ENCODE measurements around the gene CELA3B. TPM values are rescaled to one million over a fixed set of nuclear protein-coding genes. Genes with fewer than 3 reads are reported as not detected.
A peak's percentile ranks its signal among the peaks of the same experiment; 100 is the strongest.
"Not testable (repeated sequence)": the region's sequence is repeated elsewhere in the genome, so short reads cannot be mapped to it uniquely, and the experiment has no call there.

Gene CELA3B
- total RNA-seq, 1 experiment from 2014 or later, result not detected

- peak; percentile 58 to 65 for DNase-seq
- H3K27me3 Mint-ChIP-seq (ENCODE audit: insufficient read depth, unreplicated experiment); H3K9me3 ChIP-seq; H3K36me3 Mint-ChIP-seq (ENCODE audit: insufficient read depth, unreplicated experiment); POLR2A ChIA-PET; CTCF ChIA-PET; intact Hi-C loops (cut with micrococcal nuclease; ENCODE audit: unreplicated experiment); H3K9me3 Mint-ChIP-seq (ENCODE audit: unreplicated experiment); BruUV-seq (replicated peaks); H3K4me3 Mint-ChIP-seq (ENCODE audit: unreplicated experiment); H3K4me3 ChIP-seq (ENCODE audit: low read depth, low read length); H3K27ac Mint-ChIP-seq (ENCODE audit: unreplicated experiment); H3K4me1 Mint-ChIP-seq (ENCODE audit: low read depth, unreplicated experiment); H3K4me1 ChIP-seq; H3K27me3 ChIP-seq (replicated peaks; ENCODE audit: control insufficient read depth, insufficient read depth, low read length); H3K36me3 ChIP-seq (ENCODE audit: control insufficient read depth, insufficient read depth, low read length): not testable (repeated sequence)
- TF ChIP-seq, protein P1, sequence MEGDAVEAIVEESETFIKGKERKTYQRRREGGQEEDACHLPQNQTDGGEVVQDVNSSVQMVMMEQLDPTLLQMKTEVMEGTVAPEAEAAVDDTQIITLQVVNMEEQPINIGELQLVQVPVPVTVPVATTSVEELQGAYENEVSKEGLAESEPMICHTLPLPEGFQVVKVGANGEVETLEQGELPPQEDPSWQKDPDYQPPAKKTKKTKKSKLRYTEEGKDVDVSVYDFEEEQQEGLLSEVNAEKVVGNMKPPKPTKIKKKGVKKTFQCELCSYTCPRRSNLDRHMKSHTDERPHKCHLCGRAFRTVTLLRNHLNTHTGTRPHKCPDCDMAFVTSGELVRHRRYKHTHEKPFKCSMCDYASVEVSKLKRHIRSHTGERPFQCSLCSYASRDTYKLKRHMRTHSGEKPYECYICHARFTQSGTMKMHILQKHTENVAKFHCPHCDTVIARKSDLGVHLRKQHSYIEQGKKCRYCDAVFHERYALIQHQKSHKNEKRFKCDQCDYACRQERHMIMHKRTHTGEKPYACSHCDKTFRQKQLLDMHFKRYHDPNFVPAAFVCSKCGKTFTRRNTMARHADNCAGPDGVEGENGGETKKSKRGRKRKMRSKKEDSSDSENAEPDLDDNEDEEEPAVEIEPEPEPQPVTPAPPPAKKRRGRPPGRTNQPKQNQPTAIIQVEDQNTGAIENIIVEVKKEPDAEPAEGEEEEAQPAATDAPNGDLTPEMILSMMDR (IDR thresholded peaks at IDR 0.05; ENCODE audit: insufficient read depth in 1 of 2, low read depth in 1 of 2, low read length in 1 of 2, severe bottlenecking in 1 of 2, unreplicated experiment in 1 of 2), result peak in 1 of 2 experiments; percentile 42
Observed at GRCh38 chr1:22005261-22006149, 28.7 kb downstream of the CELA3B start.

GRCh38 chr1:22006736-22007135 is 29.9 kb downstream of the CELA3B start:
- H3K9me3 Mint-ChIP-seq (ENCODE audit: unreplicated experiment); H3K27me3 ChIP-seq (replicated peaks; ENCODE audit: control insufficient read depth, insufficient read depth, low read length); DNase-seq; H3K36me3 ChIP-seq (ENCODE audit: control insufficient read depth, insufficient read depth, low read length); H3K36me3 Mint-ChIP-seq (ENCODE audit: insufficient read depth, unreplicated experiment); H3K27ac Mint-ChIP-seq (ENCODE audit: unreplicated experiment); H3K4me1 Mint-ChIP-seq (ENCODE audit: low read depth, unreplicated experiment); intact Hi-C loops (cut with micrococcal nuclease; ENCODE audit: unreplicated experiment); H3K4me3 Mint-ChIP-seq (ENCODE audit: unreplicated experiment); CTCF ChIA-PET; H3K4me1 ChIP-seq; POLR2A ChIA-PET; H3K27me3 Mint-ChIP-seq (ENCODE audit: insufficient read depth, unreplicated experiment); BruUV-seq (replicated peaks); H3K9me3 ChIP-seq; H3K4me3 ChIP-seq (ENCODE audit: low read depth, low read length): not testable (repeated sequence)

DNA sequence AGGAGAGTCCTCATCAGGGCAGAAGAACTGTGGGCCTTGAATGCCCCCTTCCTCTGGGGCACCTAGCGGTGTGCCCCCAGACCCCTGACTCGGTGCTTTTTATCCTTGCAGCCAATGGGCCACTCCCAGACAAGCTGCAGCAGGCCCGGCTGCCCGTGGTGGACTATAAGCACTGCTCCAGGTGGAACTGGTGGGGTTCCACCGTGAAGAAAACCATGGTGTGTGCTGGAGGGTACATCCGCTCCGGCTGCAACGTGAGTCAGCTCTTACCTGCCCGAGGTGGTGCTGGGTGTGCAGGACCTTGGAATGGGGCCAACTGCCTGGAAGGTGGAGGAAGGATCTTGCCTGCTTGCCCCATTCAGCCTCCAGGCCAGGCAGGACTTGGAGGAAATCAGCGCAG is 30.4 kb downstream of the CELA3B start:
- intact Hi-C loops (cut with micrococcal nuclease; ENCODE audit: unreplicated experiment); H3K4me3 Mint-ChIP-seq (ENCODE audit: unreplicated experiment); DNase-seq; H3K27ac Mint-ChIP-seq (ENCODE audit: unreplicated experiment); H3K36me3 Mint-ChIP-seq (ENCODE audit: insufficient read depth, unreplicated experiment); H3K4me3 ChIP-seq (ENCODE audit: low read depth, low read length); H3K27me3 Mint-ChIP-seq (ENCODE audit: insufficient read depth, unreplicated experiment); H3K27me3 ChIP-seq (replicated peaks; ENCODE audit: control insufficient read depth, insufficient read depth, low read length); POLR2A ChIA-PET; H3K4me1 Mint-ChIP-seq (ENCODE audit: low read depth, unreplicated experiment); H3K4me1 ChIP-seq; H3K36me3 ChIP-seq (ENCODE audit: control insufficient read depth, insufficient read depth, low read length); CTCF ChIA-PET; H3K9me3 Mint-ChIP-seq (ENCODE audit: unreplicated experiment); H3K9me3 ChIP-seq; BruUV-seq (replicated peaks): not testable (repeated sequence)

DNA sequence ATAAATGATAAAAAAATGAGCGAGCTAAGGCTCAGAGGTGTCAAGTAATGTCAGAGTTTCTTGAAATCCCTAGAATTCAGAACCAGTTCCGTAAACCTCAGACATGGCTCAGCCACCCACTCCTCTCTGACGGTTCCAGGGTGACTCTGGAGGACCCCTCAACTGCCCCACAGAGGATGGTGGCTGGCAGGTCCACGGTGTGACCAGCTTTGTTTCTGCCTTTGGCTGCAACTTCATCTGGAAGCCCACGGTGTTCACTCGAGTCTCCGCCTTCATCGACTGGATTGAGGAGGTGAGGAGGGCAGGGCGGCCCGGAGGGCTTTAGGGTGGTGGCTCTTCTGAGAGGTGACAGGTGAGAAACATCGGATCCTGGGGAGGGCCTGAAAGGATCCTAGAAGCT is 32.7 kb downstream of the CELA3B start:
- H3K27ac Mint-ChIP-seq (ENCODE audit: unreplicated experiment); H3K27me3 ChIP-seq (replicated peaks; ENCODE audit: control insufficient read depth, insufficient read depth, low read length); H3K36me3 Mint-ChIP-seq (ENCODE audit: insufficient read depth, unreplicated experiment); POLR2A ChIA-PET; DNase-seq; H3K9me3 Mint-ChIP-seq (ENCODE audit: unreplicated experiment); H3K9me3 ChIP-seq; CTCF ChIA-PET; H3K4me1 ChIP-seq; H3K36me3 ChIP-seq (ENCODE audit: control insufficient read depth, insufficient read depth, low read length); H3K4me3 ChIP-seq (ENCODE audit: low read depth, low read length); intact Hi-C loops (cut with micrococcal nuclease; ENCODE audit: unreplicated experiment); H3K4me1 Mint-ChIP-seq (ENCODE audit: low read depth, unreplicated experiment); H3K4me3 Mint-ChIP-seq (ENCODE audit: unreplicated experiment); BruUV-seq (replicated peaks); H3K27me3 Mint-ChIP-seq (ENCODE audit: insufficient read depth, unreplicated experiment): not testable (repeated sequence)

- intact Hi-C loops (cut with micrococcal nuclease; ENCODE audit: unreplicated experiment); H3K9me3 ChIP-seq; POLR2A ChIA-PET; H3K4me3 Mint-ChIP-seq (ENCODE audit: unreplicated experiment); H3K36me3 Mint-ChIP-seq (ENCODE audit: insufficient read depth, unreplicated experiment); H3K9me3 Mint-ChIP-seq (ENCODE audit: unreplicated experiment); BruUV-seq (replicated peaks); H3K27me3 ChIP-seq (replicated peaks; ENCODE audit: control insufficient read depth, insufficient read depth, low read length); H3K36me3 ChIP-seq (ENCODE audit: control insufficient read depth, insufficient read depth, low read length); DNase-seq; H3K4me3 ChIP-seq (ENCODE audit: low read depth, low read length); CTCF ChIA-PET; H3K4me1 ChIP-seq; H3K27me3 Mint-ChIP-seq (ENCODE audit: insufficient read depth, unreplicated experiment); H3K27ac Mint-ChIP-seq (ENCODE audit: unreplicated experiment); H3K4me1 Mint-ChIP-seq (ENCODE audit: low read depth, unreplicated experiment): not testable (repeated sequence)
Observed at GRCh38 chr1:22012752-22013151, 35.9 kb downstream of the CELA3B start.

- H3K27me3 ChIP-seq (replicated peaks; ENCODE audit: control insufficient read depth, insufficient read depth, low read length); intact Hi-C loops (cut with micrococcal nuclease; ENCODE audit: unreplicated experiment); H3K27ac Mint-ChIP-seq (ENCODE audit: unreplicated experiment); POLR2A ChIA-PET; H3K9me3 ChIP-seq; H3K4me1 ChIP-seq; H3K36me3 ChIP-seq (ENCODE audit: control insufficient read depth, insufficient read depth, low read length); H3K9me3 Mint-ChIP-seq (ENCODE audit: unreplicated experiment); H3K27me3 Mint-ChIP-seq (ENCODE audit: insufficient read depth, unreplicated experiment); H3K4me1 Mint-ChIP-seq (ENCODE audit: low read depth, unreplicated experiment); H3K4me3 ChIP-seq (ENCODE audit: low read depth, low read length); H3K36me3 Mint-ChIP-seq (ENCODE audit: insufficient read depth, unreplicated experiment); BruUV-seq (replicated peaks); DNase-seq; H3K4me3 Mint-ChIP-seq (ENCODE audit: unreplicated experiment): not testable (repeated sequence)
- CTCF ChIA-PET, result interaction anchor here (0.6 kb wide), 1 partner anchor 128 kb away, joined by 3 read pairs; no protein-coding TSS in a partner anchor
Observed at GRCh38 chr1:22014575-22015206, 37.9 kb downstream of the CELA3B start.
